ENCODE measurements around the gene OR4S1.

GRCh38 chr11:48272606-48273005 is 33.4 kb upstream of the OR4S1 start:
- TF ChIP-seq, protein P1, sequence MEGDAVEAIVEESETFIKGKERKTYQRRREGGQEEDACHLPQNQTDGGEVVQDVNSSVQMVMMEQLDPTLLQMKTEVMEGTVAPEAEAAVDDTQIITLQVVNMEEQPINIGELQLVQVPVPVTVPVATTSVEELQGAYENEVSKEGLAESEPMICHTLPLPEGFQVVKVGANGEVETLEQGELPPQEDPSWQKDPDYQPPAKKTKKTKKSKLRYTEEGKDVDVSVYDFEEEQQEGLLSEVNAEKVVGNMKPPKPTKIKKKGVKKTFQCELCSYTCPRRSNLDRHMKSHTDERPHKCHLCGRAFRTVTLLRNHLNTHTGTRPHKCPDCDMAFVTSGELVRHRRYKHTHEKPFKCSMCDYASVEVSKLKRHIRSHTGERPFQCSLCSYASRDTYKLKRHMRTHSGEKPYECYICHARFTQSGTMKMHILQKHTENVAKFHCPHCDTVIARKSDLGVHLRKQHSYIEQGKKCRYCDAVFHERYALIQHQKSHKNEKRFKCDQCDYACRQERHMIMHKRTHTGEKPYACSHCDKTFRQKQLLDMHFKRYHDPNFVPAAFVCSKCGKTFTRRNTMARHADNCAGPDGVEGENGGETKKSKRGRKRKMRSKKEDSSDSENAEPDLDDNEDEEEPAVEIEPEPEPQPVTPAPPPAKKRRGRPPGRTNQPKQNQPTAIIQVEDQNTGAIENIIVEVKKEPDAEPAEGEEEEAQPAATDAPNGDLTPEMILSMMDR (conservative IDR thresholded peaks at IDR 0.05 in 1 of 2, IDR thresholded peaks at IDR 0.05 in 1 of 2; ENCODE audit: low read depth in 1 of 2, low read length in 2 of 2): no peak
- no peak for TF ChIP-seq EZH2 (IDR thresholded peaks at IDR 0.05; ENCODE audit: low read length, missing control alignments)

Measured in fibroblast of lung (primary cell).